GM12878 (cell line): ENCODE results near the gene TMEM17. TPM values are rescaled to one million over a fixed set of nuclear protein-coding genes. Genes with fewer than 3 reads are reported as not detected.
A peak's percentile ranks its signal among the peaks of the same experiment; 100 is the strongest.

ENCODE experiments used
- ATAC-seq: fragments of 200-7000 bp; cut with Tn5 transposase; 3 replicates; pipeline ENCODE4 v1.9.1; 2020; ENCODE audit warnings: mild to moderate bottlenecking, moderate library complexity
- BruUV-seq: library from RNA; stranded (reverse); fragments of 400-500 nt; replicated peaks from 2 replicates; lab custom pipeline; 2021; lab: Mats Ljungman, UMichigan
- CTCF ChIA-PET: fragments of 300-600 bp; sonication (Branson Sonifier 250); formaldehyde crosslinking; extraction: SDS; loops from one replicate; lab custom pipeline; 2021; ENCODE audit warnings: inconsistent platforms; lab: Yijun Ruan, JAX
- POLR2A ChIA-PET: fragments of 350-600 bp; formaldehyde crosslinking; extraction: SDS; loops from one replicate; lab custom pipeline; 2021; ENCODE audit warnings: inconsistent platforms; lab: Charles Lee
- RAD21 ChIA-PET: fragments of 300-600 bp; sonication (Branson Sonifier 250); formaldehyde crosslinking; loops from one replicate; lab custom pipeline; 2023; ENCODE audit warnings: antibody characterized with exemption; ENCODE audit not compliant: unreplicated experiment; lab: Charles Lee
- SMC1A ChIA-PET: fragments of 300-600 bp; sonication (Branson Sonifier 250); formaldehyde crosslinking; loops from one replicate; lab custom pipeline; 2023; ENCODE audit not compliant: unreplicated experiment, uncharacterized antibody; lab: Charles Lee
- DNase-seq: peaks from one replicate; pipeline ENCODE4 v3.0.0-alpha.2; 2011; ENCODE audit warnings: low read depth, low spot score
- FAIRE-seq: peaks from 3 replicates; lab custom pipeline; 2011; peaks lifted over from hg19 to GRCh38; lab: Jason Lieb, UNC
- H2AFZ ChIP-seq: 2 replicates; pipeline ENCODE4 v1.6.0; 2011; ENCODE audit warnings: low read depth, low read length, control low read depth; ENCODE audit not compliant: control insufficient read depth
- H3K27ac ChIP-seq: 2 replicates; pipeline ENCODE4 v1.5.1; 2011; ENCODE audit warnings: control low read depth; ENCODE audit not compliant: control insufficient read depth, insufficient read depth
- H3K27me3 ChIP-seq, 2 experiments: replicated peaks in 1 of 2; 2 replicates each; pipeline versions ENCODE4 v1.6.0 to v1.6.1; 2011; ENCODE audit warnings: low read length in 1 of 2; ENCODE audit not compliant: control insufficient read depth in 2 of 2, insufficient read depth in 2 of 2
- H3K36me3 ChIP-seq, 2 experiments: 2 replicates each; pipeline ENCODE4 v1.5.1; 2011; ENCODE audit warnings: low read length in 1 of 2; ENCODE audit not compliant: control insufficient read depth in 2 of 2, insufficient read depth in 2 of 2
- H3K4me1 ChIP-seq: 2 replicates; pipeline ENCODE4 v1.6.1; 2011; ENCODE audit warnings: mild to moderate bottlenecking, low read length, moderate library complexity, mixed read lengths; ENCODE audit not compliant: control insufficient read depth, insufficient read depth
- H3K4me2 ChIP-seq: 2 replicates; pipeline ENCODE4 v1.6.0; 2011; ENCODE audit warnings: control low read depth; ENCODE audit not compliant: control insufficient read depth, insufficient read depth
- H3K4me3 ChIP-seq: fragments of 200-600 bp; sonication (generic); 2 replicates; pipeline ENCODE4 v1.5.1; 2016
- H3K79me2 ChIP-seq: 2 replicates; pipeline ENCODE4 v1.6.0; 2011; ENCODE audit warnings: low read length; ENCODE audit not compliant: control insufficient read depth, insufficient read depth
- H3K9ac ChIP-seq: 2 replicates; pipeline ENCODE4 v1.8.0; 2011; ENCODE audit warnings: low read length, control low read depth, mixed read lengths; ENCODE audit not compliant: control insufficient read depth, insufficient read depth
- H3K9me3 ChIP-seq: replicated peaks from 3 replicates; pipeline ENCODE4 v1.5.1; 2011; ENCODE audit warnings: mild to moderate bottlenecking, low read length; ENCODE audit not compliant: control insufficient read depth, insufficient read depth
- H4K20me1 ChIP-seq: 2 replicates; pipeline ENCODE4 v1.6.0; 2011; ENCODE audit not compliant: control insufficient read depth, insufficient read depth
- ASH2L ChIP-seq: fragments of 300-600, 200-600 bp; sonication (generic); IDR thresholded peaks from 2 replicates; pipeline ENCODE4 v1.6.1; 2017; ENCODE audit warnings: low read depth, mild to moderate bottlenecking, borderline replicate concordance
- ATF3 ChIP-seq: IDR thresholded peaks from 2 replicates; pipeline ENCODE4 v1.6.1; 2011; ENCODE audit warnings: low read depth, mild to moderate bottlenecking, low read length, moderate library complexity, borderline replicate concordance; ENCODE audit errors: extremely low read depth
- BCLAF1 ChIP-seq: fragments of 450-650 bp; IDR thresholded peaks from 2 replicates; pipeline ENCODE4 v1.6.1; 2017; ENCODE audit warnings: antibody characterized with exemption, mild to moderate bottlenecking, moderate library complexity
- CEBPB ChIP-seq, 2 experiments: fragments of 150-350 bp in 1 of 2; IDR thresholded peaks; 2 replicates each; pipeline ENCODE4 v1.6.1; 2012 to 2014; ENCODE audit warnings: low read depth in 2 of 2, low read length in 2 of 2, borderline replicate concordance in 1 of 2, inconsistent platforms in 1 of 2
- E2F4 ChIP-seq: IDR thresholded peaks from 2 replicates; pipeline ENCODE4 v1.6.1; 2012; ENCODE audit warnings: low read depth, low read length, improper control_type of control experiment
- HCFC1 ChIP-seq: fragments of 150-350 bp; IDR thresholded peaks from 2 replicates; pipeline ENCODE4 v1.6.1; 2014; ENCODE audit warnings: low read length
- IKZF2 ChIP-seq, 2 experiments: fragments of 450-650 bp; IDR thresholded peaks; 2 replicates each; pipeline ENCODE4 v1.6.1; 2017; ENCODE audit warnings: mild to moderate bottlenecking in 2 of 2, moderate library complexity in 2 of 2
- JUNB ChIP-seq: IDR thresholded peaks from 2 replicates; pipeline ENCODE4 v1.6.1; 2016; ENCODE audit warnings: antibody characterized with exemption, mild to moderate bottlenecking
- JUND ChIP-seq: IDR thresholded peaks from 2 replicates; pipeline ENCODE4 v1.6.1; 2012; ENCODE audit warnings: low read depth, mild to moderate bottlenecking, low read length, improper control_type of control experiment, moderate library complexity
- KAT2A ChIP-seq: conservative IDR thresholded peaks from 2 replicates; pipeline ENCODE4 v1.6.1; 2011; ENCODE audit warnings: low read depth, low read length; ENCODE audit not compliant: control insufficient read depth
- NFXL1 ChIP-seq: fragments of 450-650 bp; IDR thresholded peaks from 2 replicates; pipeline ENCODE4 v1.6.1; 2017; ENCODE audit warnings: antibody characterized with exemption, mild to moderate bottlenecking, borderline replicate concordance
- NFYB ChIP-seq: IDR thresholded peaks from 2 replicates; pipeline ENCODE4 v1.6.1; 2011; ENCODE audit warnings: low read depth, mild to moderate bottlenecking, low read length, improper control_type of control experiment, moderate library complexity; ENCODE audit not compliant: insufficient read depth
- NR2C2 ChIP-seq: IDR thresholded peaks from 2 replicates; pipeline ENCODE4 v1.6.1; 2011; ENCODE audit warnings: borderline replicate concordance, low read depth; ENCODE audit not compliant: control insufficient read depth, insufficient read length
- PML ChIP-seq: IDR thresholded peaks from 2 replicates; pipeline ENCODE4 v1.6.1; 2012; ENCODE audit warnings: low read length, inconsistent platforms
- RELA ChIP-seq: fragments of 450-650 bp; IDR thresholded peaks from 2 replicates; pipeline ENCODE4 v1.8.0; 2014; ENCODE audit warnings: borderline replicate concordance; ENCODE audit not compliant: partially characterized antibody
- SIN3A ChIP-seq: IDR thresholded peaks from 2 replicates; pipeline ENCODE4 v1.6.1; 2012; ENCODE audit warnings: low read depth, low read length, improper control_type of control experiment
- SPI1 ChIP-seq: IDR thresholded peaks from 2 replicates; pipeline ENCODE4 v1.6.1; 2011; ENCODE audit warnings: low read depth, mild to moderate bottlenecking, low read length, moderate library complexity, borderline replicate concordance; ENCODE audit not compliant: insufficient read depth
- SUZ12 ChIP-seq: fragments of 200-600 bp; sonication (generic); IDR thresholded peaks from one replicate; pipeline ENCODE4 v1.6.1; 2018; ENCODE audit warnings: antibody characterized with exemption, mild to moderate bottlenecking; ENCODE audit not compliant: unreplicated experiment
- TCF3 ChIP-seq: IDR thresholded peaks from 2 replicates; pipeline ENCODE4 v1.6.1; 2012; ENCODE audit warnings: low read depth, mild to moderate bottlenecking, low read length, borderline replicate concordance; ENCODE audit not compliant: insufficient read depth
- in situ Hi-C: fragments of 300-500 bp; cut with MboI; formaldehyde crosslinking; loops from 9 replicates; pipeline ENCODE4 v1.14.3; 2018; ENCODE audit warnings: mixed read lengths
- intact Hi-C: fragments of 100-400 bp; cut with micrococcal nuclease; formaldehyde crosslinking; loops from one replicate; pipeline ENCODE4 v1.14.2; 2022; ENCODE audit not compliant: unreplicated experiment
- polyA plus RNA-seq, 11 experiments: library from polyadenylated mRNA; depleted of rRNA in 4 of 11; unstranded in 6 of 11; stranded (reverse) in 5 of 11; fragments of >200 nt; fragmentation: Nextera tagmentation in 4 of 11; fragmentation: Illumina TruSeq in 1 of 11; extraction: Ambion mirVana in 4 of 11; extraction: Trizol in 1 of 11; gene quantifications; 1 replicate in 1 of 11; 2 replicates in 10 of 11; pipeline versions ENCODE4 v1.2.1 to v1.2.3, GENCODE V29; 2011 to 2016; ENCODE audit warnings: inconsistent platforms in 2 of 11, missing spikeins in 2 of 11, low read depth in 1 of 11
- total RNA-seq, 4 experiments: library from RNA; depleted of rRNA in 3 of 4; stranded (reverse); fragments of >200 nt in 3 of 4; fragmentation: Illumina TruSeq in 1 of 4; extraction: Trizol in 1 of 4; gene quantifications; 2 replicates each; pipeline versions ENCODE4 v1.2.1 to v1.2.3, GENCODE V29; 2013 to 2021

The TMEM17 gene
- total and polyA plus RNA-seq, 10 of the 15 experiments (the other 5 are each of a cell fraction or from before 2014, with no cell fraction given): 0.87 to 2.6 (median 1.4) TPM

- TF ChIP-seq HCFC1 (peak; percentile 64), IKZF2 (IDR thresholded peaks at IDR 0.05) (peak; percentile 16 to 29; a peak in 1 of 4 replicates), JUND (no peak)
These were observed at the start of gene TMEM17 (continued) for GRCh38 chr2:62505750-62506420.

- CTCF ChIA-PET: no interaction called here
- no peaks in the 10 kb centered on the region for H3K79me2 ChIP-seq
- TF ChIP-seq KAT2A (no peak), SIN3A (no peak), CEBPB (IDR thresholded peaks at IDR 0.05; ENCODE audit: borderline replicate concordance in 1 of 2, low read depth in 2 of 2, low read length in 2 of 2) (no peak), NFYB (no peak), ATF3 (no peak), PML (no peak), JUNB (no peak), SPI1 (no peak), JUND (no peak), TCF3 (no peak), SUZ12 (no peak), NFXL1 (no peak), E2F4 (no peak), BCLAF1 (no peak), RELA (no peak), NR2C2 (no peak), ASH2L (no peak)
- in situ Hi-C loops (no loop called here), intact Hi-C loops (no loop called here)
- H3K27me3 ChIP-seq: no peaks in the 10 kb centered on the region
- H3K36me3 ChIP-seq: no peaks in the 10 kb centered on the region
- H3K4me3 ChIP-seq: no peak overlapping the region
- H3K9ac ChIP-seq: no peak overlapping the region
- H3K27ac ChIP-seq: no peak overlapping the region
- H3K4me1 ChIP-seq: no peaks in the 10 kb centered on the region
- no peak for DNase-seq
- POLR2A ChIA-PET: no interaction called here
- no peaks in the 10 kb centered on the region; the same call in 2 of the 3 replicates for H3K9me3 ChIP-seq
- H3K4me2 ChIP-seq: no peak overlapping the region
- ATAC-seq: no peak
- SMC1A ChIA-PET: interaction anchor here (0.6 kb wide), 1 partner anchor 11 kb away, joined by 3 read pairs; no protein-coding TSS in a partner anchor
- H4K20me1 ChIP-seq: no peaks in the 10 kb centered on the region
- no TSS peak for BruUV-seq
- no peak overlapping the region for H2AFZ ChIP-seq
- FAIRE-seq: no peak
- RAD21 ChIA-PET: no interaction called here
These were observed 48.4 kb upstream of the TMEM17 start for GRCh38 chr2:62554440-62554839.
